ENCODE measurements around the gene SKI. TPM values are rescaled to one million over a fixed set of nuclear protein-coding genes. Genes with fewer than 3 reads are reported as not detected.

The SKI gene
- total RNA-seq, 1 experiment from 2014 or later: 13.1 TPM

DNA sequence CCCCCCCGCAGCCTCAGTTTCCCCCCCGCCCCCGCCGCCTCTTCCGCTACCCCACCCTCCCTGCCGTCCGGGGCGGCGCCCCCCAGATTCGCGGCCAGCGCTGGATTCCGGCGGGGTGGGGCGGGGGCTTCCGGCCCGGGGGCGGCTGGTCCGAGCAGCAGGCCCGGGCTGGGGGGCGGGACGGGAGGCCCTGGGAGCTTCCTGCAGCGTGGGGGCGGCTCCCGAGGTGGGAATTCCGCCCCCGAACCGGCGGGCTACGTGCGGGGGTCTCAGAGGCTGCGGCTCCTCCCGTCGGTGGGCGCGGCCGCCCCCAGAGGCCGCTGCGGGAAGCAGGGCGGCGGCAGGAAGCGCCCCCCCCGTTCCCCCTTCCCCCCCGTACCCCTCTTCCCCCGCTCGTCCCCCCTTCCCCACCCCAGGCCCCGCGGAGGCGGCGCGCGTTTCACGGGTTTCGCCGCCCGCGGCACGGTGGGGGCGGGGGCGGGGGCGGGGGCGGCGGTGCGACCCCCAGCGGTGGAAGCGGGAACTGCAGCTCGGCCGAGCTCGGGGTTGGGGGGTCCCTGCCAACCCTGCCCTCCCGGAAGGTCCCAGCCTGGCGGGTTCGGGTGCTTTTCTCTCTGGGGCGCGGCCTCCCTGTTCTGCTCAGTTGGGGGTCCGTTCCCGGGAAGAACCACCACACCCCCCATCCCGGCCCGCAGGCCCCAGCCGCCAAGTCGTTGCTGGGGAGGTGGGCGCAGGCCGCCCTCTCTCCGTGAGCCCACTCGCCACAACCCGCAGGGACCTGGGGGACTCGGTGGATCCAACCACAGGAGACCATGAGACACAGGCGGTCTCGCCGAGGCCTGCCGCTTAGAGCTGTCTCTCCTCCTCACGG, 86.9 kb downstream of the SKI start:
- Histone ChIP-seq H3K27ac (peak overlapping the region; percentile 33; the same call in 1 of the 2 replicates), H3K36me3 (no peaks in the 10 kb centered on the region), H3K9me3 (replicated peaks) (no peaks in the 10 kb centered on the region), H3K27me3 (no peaks in the 10 kb centered on the region; the same call in 1 of the 2 replicates), H3K4me1 (peaks cover 78% of the 10 kb centered on the region), H3K4me3 (peak overlapping the region; percentile 63)
- peak; percentile 72 to 80 for DNase-seq

DNA sequence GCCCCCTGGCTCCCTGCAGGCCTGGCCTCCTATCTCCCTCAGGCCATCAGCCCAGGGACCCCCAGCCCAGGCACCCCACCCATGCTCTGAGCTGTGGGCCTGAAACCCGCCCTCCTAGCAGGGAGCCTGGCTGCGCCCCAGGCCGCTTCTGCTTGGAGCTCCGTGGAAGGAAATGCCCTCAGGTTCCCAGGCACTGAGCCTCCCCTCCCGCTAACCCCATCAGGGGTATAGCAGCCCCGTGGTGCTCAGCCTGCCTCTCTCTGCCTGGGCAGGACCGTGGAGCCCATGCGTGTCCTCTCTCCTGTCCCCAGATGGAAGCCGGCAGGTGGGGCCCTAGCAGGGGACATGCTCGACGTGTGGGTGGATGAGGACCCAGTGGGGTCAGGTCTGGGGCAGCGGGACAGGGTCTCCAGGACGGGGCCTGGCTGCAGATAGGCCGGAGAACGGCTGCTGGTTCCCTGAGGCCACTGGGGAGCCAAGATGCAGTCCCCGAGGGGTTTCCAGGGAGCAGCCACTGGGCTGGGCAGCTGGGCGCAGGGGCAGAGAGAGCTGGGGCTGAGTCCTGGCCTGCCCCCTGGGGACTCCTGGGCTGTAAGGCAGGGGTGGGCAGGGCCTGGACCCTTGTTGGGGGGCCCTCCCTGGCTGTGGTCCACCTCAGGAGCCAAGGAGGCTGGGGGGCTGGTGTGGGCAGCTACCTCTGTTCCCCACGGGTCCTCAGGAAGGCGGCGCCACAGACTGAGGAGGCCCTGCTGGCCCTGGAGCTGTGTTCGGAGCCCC, 87.7 kb downstream of the SKI start:
- Histone ChIP-seq H3K9me3 (replicated peaks) (no peaks in the 10 kb centered on the region), H3K4me3 (no peak overlapping the region; the same call in 1 of the 2 replicates), H3K27me3 (peaks cover 7% of the 10 kb centered on the region; the same call in 1 of the 2 replicates), H3K36me3 (no peaks in the 10 kb centered on the region), H3K27ac (no peak overlapping the region), H3K4me1 (peaks cover 86% of the 10 kb centered on the region)
- DNase-seq: peak in 1 of 2 experiments; percentile 45

DNA sequence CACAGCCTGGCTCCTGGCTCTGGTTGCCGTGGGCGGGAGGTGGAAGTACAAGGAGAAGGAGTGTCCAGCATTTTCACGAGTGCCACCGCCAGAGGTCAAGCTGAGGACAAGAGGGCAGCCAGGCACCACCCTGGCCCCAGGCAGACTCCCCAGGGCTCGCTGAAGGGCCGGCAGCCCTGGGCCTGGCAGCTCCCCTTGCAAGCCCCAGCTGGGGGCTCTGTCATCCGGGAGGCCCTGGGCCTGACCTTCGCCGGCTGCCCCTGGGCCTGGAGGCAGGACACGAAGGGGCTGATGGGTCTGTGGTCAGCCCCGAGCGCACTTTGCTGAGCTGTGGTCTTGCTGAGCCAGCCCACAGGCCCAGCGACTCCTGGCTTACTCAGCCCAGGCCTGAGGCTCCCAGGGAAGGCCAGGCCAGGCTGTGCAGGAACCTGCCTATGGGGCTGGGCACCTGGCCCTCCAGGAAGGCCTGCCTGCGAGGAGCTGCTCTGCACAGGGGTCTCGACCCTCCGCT, 88.4 kb downstream of the SKI start:
- Histone ChIP-seq H3K4me1 (peaks cover 88% of the 10 kb centered on the region), H3K27ac (no peak overlapping the region)
- DNase-seq: peak in 1 of 2 experiments; percentile 56

DNA sequence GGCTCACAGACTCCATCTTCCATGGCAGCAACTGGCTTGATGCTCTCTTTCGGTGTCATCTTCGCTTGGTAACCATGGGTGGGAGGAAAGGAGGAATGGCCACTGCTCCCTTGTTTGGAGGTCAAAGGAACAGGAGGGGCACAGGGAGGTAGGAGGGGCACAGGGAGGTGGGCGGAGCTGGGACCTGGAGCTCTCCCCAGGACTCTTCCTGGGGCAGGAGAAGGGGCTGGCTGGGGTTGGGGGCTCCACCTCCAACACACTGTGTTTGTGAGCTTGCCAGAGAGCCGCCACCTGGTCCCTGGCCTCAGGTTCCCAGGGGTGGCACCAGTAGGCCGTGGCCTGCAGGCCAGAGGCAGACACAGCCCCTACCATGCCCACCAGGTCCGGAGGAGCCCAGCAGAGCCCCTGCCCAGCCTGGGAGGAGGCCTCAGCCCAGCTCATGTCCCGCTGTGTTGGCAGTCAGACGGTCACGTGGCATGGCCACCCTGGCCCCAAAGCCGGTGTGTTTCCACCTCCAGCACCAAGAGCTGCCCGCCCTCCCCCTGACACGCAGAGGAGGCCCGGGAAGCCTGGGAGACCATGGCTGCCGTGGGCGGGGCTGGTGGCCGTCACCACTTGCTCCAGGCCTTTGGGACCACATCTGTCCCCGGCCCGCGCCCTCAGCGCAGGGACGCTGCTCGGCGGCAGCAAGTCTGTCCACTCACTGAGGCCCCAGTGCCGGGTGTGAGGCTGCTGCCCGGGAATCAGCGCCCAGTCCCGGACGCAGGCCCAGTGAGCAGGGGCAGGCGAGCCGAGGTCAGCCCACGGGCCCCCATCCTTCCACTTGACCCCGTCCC, 89.3 kb downstream of the SKI start:
- Histone ChIP-seq H3K27ac (no peak overlapping the region), H3K27me3 (peaks cover 16% of the 10 kb centered on the region; the same call in 1 of the 2 replicates), H3K4me1 (peaks cover 87% of the 10 kb centered on the region), H3K9me3 (replicated peaks) (no peaks in the 10 kb centered on the region), H3K4me3 (no peak overlapping the region), H3K36me3 (no peaks in the 10 kb centered on the region)
- DNase-seq: no peak

More for the DNA sequence above, 88.4 kb downstream of the SKI start:
- Histone ChIP-seq H3K36me3 (no peaks in the 10 kb centered on the region), H3K4me3 (no peak overlapping the region), H3K27me3 (peaks cover 13% of the 10 kb centered on the region; the same call in 1 of the 2 replicates), H3K9me3 (replicated peaks) (no peaks in the 10 kb centered on the region)

DNA sequence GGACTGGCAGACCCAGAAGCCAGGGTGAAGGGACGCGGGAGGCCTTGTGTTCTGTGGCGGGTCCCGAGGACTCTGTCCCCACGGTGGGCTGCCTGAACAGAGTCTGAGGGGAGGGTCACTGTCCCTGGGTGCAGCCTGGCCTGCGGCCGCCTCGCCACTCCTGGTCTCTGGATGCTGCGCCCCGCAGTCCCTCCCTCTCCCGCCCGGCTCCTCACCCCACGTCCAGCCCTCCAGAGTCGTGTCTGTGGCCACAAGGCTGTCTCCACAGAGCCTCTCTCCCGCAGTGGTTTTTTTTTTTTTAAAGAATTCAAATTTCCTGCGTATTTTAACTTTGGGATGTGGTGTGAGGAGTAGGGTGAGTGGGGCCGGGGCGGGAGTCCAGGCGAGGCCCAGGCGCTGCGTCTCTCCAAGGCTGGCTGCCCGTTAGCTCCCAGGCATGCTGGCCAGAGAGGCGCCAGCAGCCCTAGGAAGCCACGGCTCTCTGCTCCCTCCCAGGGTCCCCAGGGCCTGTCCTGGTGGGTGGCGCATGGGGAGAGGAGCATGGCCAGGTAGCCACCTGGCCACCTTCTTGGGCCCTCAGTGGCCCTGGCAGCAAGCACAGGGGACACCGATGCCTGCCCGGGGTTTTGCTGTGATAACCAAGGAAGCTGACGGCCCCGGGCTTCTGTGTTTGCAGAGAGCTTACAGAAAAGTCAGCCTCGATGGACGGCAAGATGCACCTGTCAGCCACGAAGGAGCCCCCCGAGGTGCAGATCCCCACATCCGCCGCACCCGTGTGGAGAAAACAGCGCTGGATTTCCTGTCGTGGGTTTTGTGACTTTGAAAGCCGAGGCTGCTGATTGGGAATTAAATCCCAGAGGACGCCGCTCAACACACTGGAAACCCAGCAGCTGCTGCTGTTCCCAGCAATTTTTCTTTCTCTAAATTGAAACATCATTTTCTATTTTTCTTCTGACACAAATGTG, 90.5 kb downstream of the SKI start:
- H3K27ac ChIP-seq: no peak overlapping the region
- peaks cover 25% of the 10 kb centered on the region for H3K27me3 ChIP-seq
- H3K4me1 ChIP-seq: peaks cover 79% of the 10 kb centered on the region

DNA sequence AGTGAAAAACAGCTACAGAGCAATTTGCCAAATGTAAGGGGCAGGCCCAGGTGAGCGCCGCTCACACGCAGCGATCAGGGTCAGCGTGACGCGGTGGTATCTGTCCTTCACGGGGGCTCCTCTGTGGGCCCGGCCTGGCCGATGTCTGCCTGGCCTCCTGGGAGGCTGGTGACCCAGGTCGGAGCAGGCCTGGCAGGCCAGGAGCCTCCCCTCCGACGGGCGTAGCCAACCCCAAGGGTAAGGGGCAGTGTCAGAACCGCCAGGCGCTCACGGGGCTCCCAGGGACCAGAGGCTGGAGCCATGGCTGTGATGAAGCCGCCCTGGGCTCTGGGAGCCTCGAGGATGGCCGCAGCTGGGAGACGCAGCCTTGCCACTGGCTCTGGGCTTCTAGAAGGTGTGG, 91.2 kb downstream of the SKI start:
- Histone ChIP-seq H3K4me3 (no peak overlapping the region; the same call in 1 of the 2 replicates), H3K27ac (no peak overlapping the region), H3K27me3 (peaks cover 30% of the 10 kb centered on the region), H3K4me1 (peaks cover 72% of the 10 kb centered on the region), H3K36me3 (no peaks in the 10 kb centered on the region), H3K9me3 (replicated peaks) (no peaks in the 10 kb centered on the region)
- peak in 1 of 2 experiments; percentile 55 for DNase-seq

More for the DNA sequence above, 90.5 kb downstream of the SKI start:
- no peaks in the 10 kb centered on the region for H3K36me3 ChIP-seq
- no peaks in the 10 kb centered on the region for H3K9me3 ChIP-seq (replicated peaks)
- peak; percentile 62 to 82 for DNase-seq
- no peak overlapping the region; the same call in 1 of the 2 replicates for H3K4me3 ChIP-seq

DNA sequence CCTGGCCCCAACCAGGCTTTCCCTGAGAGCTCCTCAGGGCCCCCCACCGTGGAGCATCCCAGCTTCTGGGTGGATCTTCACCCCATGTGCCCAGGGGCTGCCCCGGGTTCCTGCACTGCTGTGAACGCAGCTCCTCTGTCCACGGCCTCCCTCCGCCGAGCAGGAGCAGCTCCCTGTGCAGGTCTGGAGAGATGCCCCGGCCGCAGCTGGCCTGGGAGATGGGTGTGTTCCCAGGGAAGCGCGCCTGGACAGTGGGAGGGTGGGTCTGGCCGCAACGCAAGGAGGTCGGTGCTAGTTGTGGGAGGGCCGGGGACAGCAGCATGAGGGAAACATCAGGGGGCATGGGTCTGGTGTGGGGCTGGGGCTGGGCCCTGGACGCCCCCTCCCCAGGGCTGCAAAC, 91.9 kb downstream of the SKI start:
- no peaks in the 10 kb centered on the region for H3K36me3 ChIP-seq
- peaks cover 36% of the 10 kb centered on the region for H3K27me3 ChIP-seq
- H3K4me3 ChIP-seq: no peak overlapping the region
- peaks cover 71% of the 10 kb centered on the region for H3K4me1 ChIP-seq
- H3K27ac ChIP-seq: no peak overlapping the region
- H3K9me3 ChIP-seq (replicated peaks): no peaks in the 10 kb centered on the region
- no peak for DNase-seq

DNA sequence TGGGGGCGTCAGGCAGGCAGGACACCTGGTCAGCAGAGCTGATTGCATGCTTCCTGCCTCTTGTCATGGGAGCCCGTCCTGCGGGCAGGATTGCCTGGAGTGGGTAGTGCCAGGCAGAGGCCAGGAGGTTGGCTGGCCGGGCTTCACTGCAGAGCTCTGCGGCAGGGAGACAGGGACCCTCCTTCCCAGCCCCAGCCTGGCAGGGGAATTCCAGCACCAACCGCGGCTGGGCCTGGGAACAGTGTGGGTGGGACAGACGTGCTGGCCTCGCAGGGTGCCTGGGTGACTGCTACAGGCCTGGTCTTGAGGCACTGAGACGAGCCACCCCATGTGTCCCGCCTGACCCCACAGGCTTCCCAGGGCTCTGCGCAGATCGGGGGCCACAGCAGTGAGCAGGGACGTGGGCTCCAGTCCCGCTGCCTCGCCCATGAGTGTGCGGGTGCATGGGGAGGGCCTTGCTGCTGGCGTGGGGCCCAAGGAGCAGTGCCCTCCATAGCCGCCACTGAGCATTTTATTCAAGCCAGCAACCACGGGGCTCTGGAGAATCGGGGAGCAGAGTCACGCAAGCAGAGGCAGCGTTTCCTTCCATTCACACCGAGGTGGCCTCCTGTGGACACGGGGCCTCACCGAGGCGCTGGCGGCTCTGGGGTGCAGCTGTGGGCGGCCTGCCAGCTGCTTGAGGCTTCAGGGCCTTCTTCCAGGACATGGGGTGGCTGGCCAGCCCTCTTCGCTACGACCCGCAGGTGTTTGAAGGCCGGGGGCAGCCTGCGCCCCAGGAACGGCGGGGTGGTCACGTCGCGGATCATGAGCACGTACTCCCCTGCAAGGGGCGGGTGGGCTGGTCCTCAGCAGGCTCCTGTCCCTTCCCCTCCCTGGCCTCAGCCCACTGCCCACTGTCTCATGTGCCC, 92.9 kb downstream of the SKI start:
- no peak overlapping the region for H3K27ac ChIP-seq
- no peaks in the 10 kb centered on the region for H3K9me3 ChIP-seq (replicated peaks)
- peaks cover 63% of the 10 kb centered on the region for H3K4me1 ChIP-seq

DNA sequence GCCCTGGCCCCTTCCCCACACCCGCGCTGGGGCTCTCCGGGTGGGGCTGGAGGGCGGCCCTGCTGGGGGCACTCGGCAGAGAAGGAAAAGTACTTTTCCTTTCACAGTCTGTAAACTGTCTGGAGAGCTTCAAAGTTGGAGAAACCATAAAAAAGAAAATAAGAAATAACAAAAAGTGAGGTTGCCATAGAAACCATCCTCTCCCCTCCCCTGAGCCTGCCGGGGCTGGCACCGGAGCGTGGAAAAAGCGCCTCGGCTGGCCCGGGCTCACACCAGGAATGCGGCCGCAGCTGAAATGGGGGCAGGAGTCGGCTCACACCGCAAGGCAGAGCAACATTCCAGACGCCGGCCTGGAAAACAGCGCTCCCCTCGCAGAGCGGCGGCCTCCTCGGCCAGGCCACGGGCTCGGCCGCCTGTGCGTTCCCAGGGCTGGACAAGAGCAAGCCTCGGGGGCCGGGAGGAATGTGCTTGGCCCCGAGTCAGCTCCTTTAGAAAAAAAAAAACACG, 94.0 kb downstream of the SKI start:
- no peak overlapping the region for H3K4me3 ChIP-seq
- no peak overlapping the region for H3K27ac ChIP-seq
- H3K27me3 ChIP-seq: peaks cover 36% of the 10 kb centered on the region
- H3K9me3 ChIP-seq (replicated peaks): no peaks in the 10 kb centered on the region
- H3K36me3 ChIP-seq: no peaks in the 10 kb centered on the region
- H3K4me1 ChIP-seq: peaks cover 52% of the 10 kb centered on the region
- peak; percentile 75 to 81 for DNase-seq

More for the DNA sequence above, 92.9 kb downstream of the SKI start:
- peaks cover 36% of the 10 kb centered on the region for H3K27me3 ChIP-seq
- no peaks in the 10 kb centered on the region for H3K36me3 ChIP-seq
- no peak for DNase-seq
- no peak overlapping the region for H3K4me3 ChIP-seq

DNA sequence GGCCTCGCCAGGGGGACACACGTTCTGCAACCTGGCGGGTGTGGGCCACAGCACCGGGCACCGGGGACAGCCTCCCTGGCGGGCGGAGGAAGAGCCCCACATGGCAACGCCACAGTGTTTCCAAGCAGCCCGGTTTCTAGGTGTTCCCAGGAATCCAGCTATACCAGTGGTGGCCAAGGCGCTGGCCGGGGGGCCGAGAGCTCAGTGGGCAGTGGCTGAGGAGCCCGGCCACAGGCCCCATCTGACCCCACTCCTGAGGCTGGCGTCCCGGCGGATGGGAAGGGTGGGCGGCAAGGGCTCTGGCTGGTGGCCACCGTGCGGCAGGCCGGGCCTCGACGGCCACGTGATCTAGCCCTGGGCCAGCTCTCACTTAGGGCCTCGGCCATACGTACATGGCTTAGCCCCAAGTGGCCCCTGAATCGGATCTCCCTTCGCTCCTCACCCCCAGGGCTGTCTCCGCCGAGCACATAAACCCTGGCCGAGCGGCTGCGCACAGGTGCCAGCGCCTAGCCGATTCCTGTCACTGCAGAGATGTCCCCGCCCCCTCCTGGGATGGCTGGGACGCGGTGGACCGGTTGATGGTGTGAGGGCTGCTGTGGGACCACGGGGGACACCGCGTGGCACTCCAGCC, 94.6 kb downstream of the SKI start:
- no peak overlapping the region for H3K27ac ChIP-seq

DNA sequence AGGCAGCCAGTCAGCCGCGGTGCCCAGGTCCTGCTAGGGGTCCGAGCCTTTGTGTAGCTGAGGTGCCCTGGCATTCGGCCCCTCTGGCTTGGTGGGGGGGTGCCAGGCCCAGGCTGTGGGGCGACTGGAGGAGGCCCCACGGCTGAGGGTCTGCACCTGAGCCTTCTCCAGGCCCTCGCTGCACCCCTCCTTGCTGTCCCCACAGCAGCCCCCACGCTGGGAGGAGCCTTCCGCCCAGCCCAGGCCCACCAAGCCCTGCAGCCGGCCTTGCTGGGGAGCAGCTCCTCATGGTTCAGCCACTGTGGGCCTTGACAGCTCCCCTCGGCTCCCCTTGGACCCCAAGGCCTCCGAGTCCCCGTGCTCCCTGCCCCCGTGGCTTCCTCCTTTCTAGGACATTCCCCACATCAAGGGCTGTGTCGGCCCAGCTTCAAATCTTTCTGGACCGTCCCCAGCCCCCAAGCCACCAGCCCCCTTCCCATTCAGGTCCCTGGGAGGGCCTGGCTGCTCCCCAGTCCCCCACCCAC, 95.4 kb downstream of the SKI start:
- peaks cover 36% of the 10 kb centered on the region for H3K27me3 ChIP-seq
- H3K36me3 ChIP-seq: no peaks in the 10 kb centered on the region
- DNase-seq: no peak
- no peak overlapping the region for H3K27ac ChIP-seq
- no peak overlapping the region for H3K4me3 ChIP-seq
- no peaks in the 10 kb centered on the region for H3K9me3 ChIP-seq (replicated peaks)
- peaks cover 47% of the 10 kb centered on the region for H3K4me1 ChIP-seq

More for the DNA sequence above, 94.6 kb downstream of the SKI start:
- Histone ChIP-seq H3K4me1 (peaks cover 47% of the 10 kb centered on the region), H3K9me3 (replicated peaks) (no peaks in the 10 kb centered on the region), H3K4me3 (no peak overlapping the region), H3K36me3 (no peaks in the 10 kb centered on the region), H3K27me3 (peaks cover 36% of the 10 kb centered on the region)
- DNase-seq: no peak
